Measurements from ENCODE around the gene LIPA. TPM values are rescaled to one million over a fixed set of nuclear protein-coding genes. Genes with fewer than 3 reads are reported as not detected.

Gene LIPA
- total RNA-seq, 2 donors from 2014 or later: 17.7 to 18.4 TPM

DNA sequence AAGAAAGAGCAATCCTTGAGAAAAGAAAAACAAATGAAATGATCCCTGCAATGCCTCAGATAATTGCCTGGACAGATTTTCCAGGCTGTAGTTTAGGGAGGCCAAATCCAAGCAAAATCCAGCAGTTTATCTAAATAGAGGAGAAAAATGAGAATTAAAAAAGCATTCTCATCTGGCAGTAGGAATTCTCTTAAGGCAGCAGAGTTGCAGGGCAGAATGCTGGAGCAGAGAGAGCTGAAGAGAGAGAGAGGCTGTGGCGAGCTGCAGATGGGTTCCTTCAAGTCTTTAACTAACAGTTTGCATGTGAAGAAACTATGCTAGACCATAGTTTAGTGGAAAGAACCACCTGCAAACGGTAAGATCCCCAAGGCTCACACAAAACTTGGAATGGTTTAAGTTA lies 6.0 kb upstream of the LIPA start:
- no peak for DNase-seq
- WGBS, 2 experiments (ENCODE audit: insufficient coverage in 1 of 2, insufficient read length in 1 of 2): 73 to 77% methylated on average over 2 of the region's 2 CpGs
- H3K4me3 Mint-ChIP-seq: no peak overlapping the region
- Histone ChIP-seq H3K9me3 (ENCODE audit: control insufficient read depth, low read length) (peaks cover 17% of the 10 kb centered on the region), H3K9ac (ENCODE audit: extremely low read depth, low read length, poor library complexity, severe bottlenecking) (no peak overlapping the region), H3K27ac (ENCODE audit: low read depth, low read length) (no peak overlapping the region), H3K4me1 (ENCODE audit: control insufficient read depth, insufficient read depth, low read length) (no peaks in the 10 kb centered on the region), H3K27me3 (ENCODE audit: control insufficient read depth, insufficient read depth, low read length, poor library complexity, severe bottlenecking) (no peaks in the 10 kb centered on the region), H3K4me3 (ENCODE audit: low read length) (no peak overlapping the region), H3K36me3 (ENCODE audit: control insufficient read depth, insufficient read depth, low read length) (no peaks in the 10 kb centered on the region)
- no peak overlapping the region for H3K27ac Mint-ChIP-seq
- peaks cover 25% of the 10 kb centered on the region for H3K9me3 Mint-ChIP-seq
- peaks cover 4% of the 10 kb centered on the region for H3K36me3 Mint-ChIP-seq (ENCODE audit: low read depth)
- no peaks in the 10 kb centered on the region for H3K27me3 Mint-ChIP-seq (ENCODE audit: insufficient read depth)
- TF ChIP-seq, protein P1, sequence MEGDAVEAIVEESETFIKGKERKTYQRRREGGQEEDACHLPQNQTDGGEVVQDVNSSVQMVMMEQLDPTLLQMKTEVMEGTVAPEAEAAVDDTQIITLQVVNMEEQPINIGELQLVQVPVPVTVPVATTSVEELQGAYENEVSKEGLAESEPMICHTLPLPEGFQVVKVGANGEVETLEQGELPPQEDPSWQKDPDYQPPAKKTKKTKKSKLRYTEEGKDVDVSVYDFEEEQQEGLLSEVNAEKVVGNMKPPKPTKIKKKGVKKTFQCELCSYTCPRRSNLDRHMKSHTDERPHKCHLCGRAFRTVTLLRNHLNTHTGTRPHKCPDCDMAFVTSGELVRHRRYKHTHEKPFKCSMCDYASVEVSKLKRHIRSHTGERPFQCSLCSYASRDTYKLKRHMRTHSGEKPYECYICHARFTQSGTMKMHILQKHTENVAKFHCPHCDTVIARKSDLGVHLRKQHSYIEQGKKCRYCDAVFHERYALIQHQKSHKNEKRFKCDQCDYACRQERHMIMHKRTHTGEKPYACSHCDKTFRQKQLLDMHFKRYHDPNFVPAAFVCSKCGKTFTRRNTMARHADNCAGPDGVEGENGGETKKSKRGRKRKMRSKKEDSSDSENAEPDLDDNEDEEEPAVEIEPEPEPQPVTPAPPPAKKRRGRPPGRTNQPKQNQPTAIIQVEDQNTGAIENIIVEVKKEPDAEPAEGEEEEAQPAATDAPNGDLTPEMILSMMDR (conservative IDR thresholded peaks at IDR 0.05): no peak
- peaks cover 10% of the 10 kb centered on the region for H3K4me1 Mint-ChIP-seq

- Histone ChIP-seq H3K9ac (ENCODE audit: extremely low read depth, low read length, poor library complexity, severe bottlenecking) (no peak overlapping the region), H3K36me3 (ENCODE audit: control insufficient read depth, insufficient read depth, low read length) (no peaks in the 10 kb centered on the region), H3K27me3 (ENCODE audit: control insufficient read depth, insufficient read depth, low read length, poor library complexity, severe bottlenecking) (no peaks in the 10 kb centered on the region), H3K27ac (ENCODE audit: low read depth, low read length) (no peak overlapping the region), H3K9me3 (ENCODE audit: control insufficient read depth, low read length) (peaks cover 17% of the 10 kb centered on the region), H3K4me3 (ENCODE audit: low read length) (no peak overlapping the region), H3K4me1 (ENCODE audit: control insufficient read depth, insufficient read depth, low read length) (no peaks in the 10 kb centered on the region)
- Mint-ChIP-seq H3K4me1 (peaks cover 4% of the 10 kb centered on the region), H3K27me3 (ENCODE audit: insufficient read depth) (no peaks in the 10 kb centered on the region), H3K27ac (no peak overlapping the region), H3K9me3 (peaks cover 29% of the 10 kb centered on the region), H3K4me3 (no peak overlapping the region), H3K36me3 (ENCODE audit: low read depth) (peaks cover 4% of the 10 kb centered on the region)
- DNase-seq: no peak
- 75 to 94% methylated on average over 1 of the region's 1 CpG for WGBS, 2 experiments (ENCODE audit: insufficient coverage in 1 of 2, insufficient read length in 1 of 2)
- TF ChIP-seq, protein P1 (conservative IDR thresholded peaks at IDR 0.05): no peak
Measured at GRCh38 chr10:89256962-89257361, 5.4 kb upstream of the LIPA start.

DNA sequence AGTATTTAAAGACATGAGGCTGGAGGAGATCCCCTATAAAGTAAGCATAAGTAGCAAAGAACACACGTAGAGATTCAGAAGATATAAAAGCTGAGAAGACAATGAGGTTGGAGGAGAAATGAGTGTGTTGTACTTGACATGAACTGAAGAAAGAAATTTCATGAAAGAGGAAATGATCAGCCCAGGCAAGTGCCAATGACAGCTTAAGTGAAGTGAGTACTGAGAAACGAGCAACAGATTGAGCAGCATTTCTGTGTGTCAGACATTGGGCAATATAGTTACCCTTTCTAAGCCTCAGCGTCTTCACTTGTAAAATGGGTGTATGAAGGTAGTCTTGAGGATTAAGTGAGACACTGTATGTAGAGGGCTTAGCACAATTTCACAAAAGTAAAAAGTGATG lies 4.8 kb upstream of the LIPA start:
- Histone ChIP-seq H3K27ac (ENCODE audit: low read depth, low read length) (no peak overlapping the region), H3K4me1 (ENCODE audit: control insufficient read depth, insufficient read depth, low read length) (no peaks in the 10 kb centered on the region), H3K4me3 (ENCODE audit: low read length) (no peak overlapping the region), H3K9me3 (ENCODE audit: control insufficient read depth, low read length) (peaks cover 17% of the 10 kb centered on the region), H3K9ac (ENCODE audit: extremely low read depth, low read length, poor library complexity, severe bottlenecking) (no peak overlapping the region), H3K36me3 (ENCODE audit: control insufficient read depth, insufficient read depth, low read length) (no peaks in the 10 kb centered on the region), H3K27me3 (ENCODE audit: control insufficient read depth, insufficient read depth, low read length, poor library complexity, severe bottlenecking) (no peaks in the 10 kb centered on the region)
- DNase-seq: no peak
- 93 to 94% methylated on average over 3 of the region's 3 CpGs for WGBS, 2 experiments (ENCODE audit: insufficient coverage in 1 of 2, insufficient read length in 1 of 2)
- Mint-ChIP-seq H3K36me3 (ENCODE audit: low read depth) (peaks cover 4% of the 10 kb centered on the region), H3K27me3 (ENCODE audit: insufficient read depth) (no peaks in the 10 kb centered on the region), H3K9me3 (peaks cover 29% of the 10 kb centered on the region), H3K4me3 (no peak overlapping the region), H3K4me1 (peaks cover 4% of the 10 kb centered on the region), H3K27ac (no peak overlapping the region)
- TF ChIP-seq, protein P1 (conservative IDR thresholded peaks at IDR 0.05): no peak
